ENCODE data around the gene TBC1D13. TPM values are rescaled to one million over a fixed set of nuclear protein-coding genes. Genes with fewer than 3 reads are reported as not detected.

Gene TBC1D13
- total and polyA plus RNA-seq, 9 of the 15 experiments (the other 6 are each of a cell fraction or from before 2014, with no cell fraction given): 2.3 to 28.7 (median 11.4) TPM

- no peak for TF ChIP-seq CHD1 (IDR thresholded peaks at IDR 0.05; ENCODE audit: low read length)
- TF ChIP-seq NR2F6 (CRISPR knock-in tag; IDR thresholded peaks at IDR 0.05): no peak
- no peak for TF ChIP-seq CXXC5 (CRISPR knock-in tag; IDR thresholded peaks at IDR 0.05)
- no peak for TF ChIP-seq MAFG (tag; conservative IDR thresholded peaks at IDR 0.05)
- TF ChIP-seq BCOR (IDR thresholded peaks at IDR 0.05): peak; percentile 36; the same call in 1 of the 2 replicates
- peak in 1 of 2 experiments; percentile 38; a peak in 1 of 4 replicates for TF ChIP-seq KDM1A (IDR thresholded peaks at IDR 0.05)
- no peak for TF ChIP-seq SLC30A9 (CRISPR knock-in tag; IDR thresholded peaks at IDR 0.05)
These were observed 43.6 kb upstream of the TBC1D13 start (continued) for GRCh38 chr9:128743421-128743820.

GRCh38 chr9:128747241-128747640 is 39.8 kb upstream of the TBC1D13 start:
- H3K9me1 ChIP-seq (ENCODE audit: control insufficient read depth, insufficient read depth, low read length): no peaks in the 10 kb centered on the region
- no peaks in the 10 kb centered on the region for H3K79me2 ChIP-seq (ENCODE audit: control insufficient read depth, insufficient read depth, low read length)
- FAIRE-seq (peak; percentile 44), DNase-seq (ENCODE audit: extremely low read depth in 1 of 4, low spot score in 3 of 4) (no peak), ATAC-seq (peak; percentile 84)
- no TSS peak for BruUV-seq (replicated peaks)
- no peak overlapping the region for H2AFZ ChIP-seq (ENCODE audit: low read depth, low read length)
- H3K4me1 ChIP-seq (replicated peaks in 1 of 2; ENCODE audit: control insufficient read depth in 2 of 2, insufficient read depth in 2 of 2, low read length in 2 of 2): peaks cover 0 to 10% of the 10 kb centered on the region in 2 experiments; a peak in 2 of 5 replicates
- no peaks in the 10 kb centered on the region for H3K27me3 ChIP-seq (ENCODE audit: control insufficient read depth in 2 of 2, insufficient read depth in 2 of 2, low read length in 2 of 2)
- peaks cover 2% of the 10 kb centered on the region; the same call in 1 of the 3 replicates for H3K36me3 ChIP-seq (ENCODE audit: control insufficient read depth, insufficient read depth, low read length)
- intact Hi-C loops (cut with micrococcal nuclease) (no loop called here), in situ Hi-C loops (cut with MboI) (no loop called here)
- H4K20me1 ChIP-seq (replicated peaks; ENCODE audit: control insufficient read depth, insufficient read depth, low read length): no peaks in the 10 kb centered on the region
- POLR2A ChIA-PET: interaction anchor here (0.6 kb wide), 1 partner anchor 101 kb away, joined by 3 read pairs; no protein-coding TSS in a partner anchor
- TF ChIP-seq HMG20B (CRISPR knock-in tag; IDR thresholded peaks at IDR 0.05) (no peak), KLF10 (CRISPR knock-in tag; IDR thresholded peaks at IDR 0.05) (no peak), NR2C2 (CRISPR knock-in tag; IDR thresholded peaks at IDR 0.05) (no peak), NR2C2 (tag; IDR thresholded peaks at IDR 0.05) (no peak), ZNF232 (CRISPR knock-in tag; IDR thresholded peaks at IDR 0.05) (no peak), CREB3L1 (IDR thresholded peaks at IDR 0.05; ENCODE audit: borderline replicate concordance, low read depth) (no peak), KLF6 (CRISPR knock-in tag; IDR thresholded peaks at IDR 0.05; ENCODE audit: borderline replicate concordance) (no peak), IRF1 (CRISPR knock-in tag; IDR thresholded peaks at IDR 0.05; ENCODE audit: borderline replicate concordance) (no peak), OTX1 (CRISPR knock-in tag; IDR thresholded peaks at IDR 0.05) (no peak)
- H3K9me3 ChIP-seq (replicated peaks; ENCODE audit: control insufficient read depth, insufficient read depth, low read depth, low read length): no peaks in the 10 kb centered on the region
- CTCF ChIA-PET (ENCODE audit: low intra/inter-chr PET ratio): interaction anchor here (0.7 kb wide), 1 partner anchor 258 kb away, joined by 3 read pairs; no protein-coding TSS in a partner anchor
- no peak overlapping the region for H3K27ac ChIP-seq (ENCODE audit: extremely low read depth, low read depth, low read length)
- 91% methylated on average over 1 of the region's 1 CpG for WGBS (ENCODE audit: insufficient coverage, low coverage, missing lambda C conversion rate)
- H3K9ac ChIP-seq (ENCODE audit: insufficient read depth in 1 of 2, low read depth in 2 of 2, low read length in 2 of 2): no peak overlapping the region
- H3K4me3 ChIP-seq: no peak overlapping the region
- no peak overlapping the region for H3K4me2 ChIP-seq (ENCODE audit: insufficient read depth, low read length)
